Hematopoietic multipotent progenitor cell treated with erythropoietin and hydrocortisone succinate and interleukin-3 and kit ligand, for 8 days (in vitro differentiated cells): Measurements from ENCODE around the gene PRDM16.

ENCODE experiments used
- DNase-seq: peaks from one replicate; pipeline ENCODE4 v3.0.0-alpha.2; 2015

Gene PRDM16

GRCh38 chr1:3351449-3352298, 282.7 kb downstream of the PRDM16 start:
- DNase-seq: no peak

GRCh38 chr1:3352299-3352951, 283.4 kb downstream of the PRDM16 start:
- DNase-seq: no peak

GRCh38 chr1:3352952-3353331, 283.9 kb downstream of the PRDM16 start:
- no peak for DNase-seq

GRCh38 chr1:3353876-3354275, 284.9 kb downstream of the PRDM16 start:
- DNase-seq: no peak

- DNase-seq: no peak
Measured at GRCh38 chr1:3355089-3355488, 286.1 kb downstream of the PRDM16 start.

- DNase-seq: no peak
Measured at GRCh38 chr1:3355894-3356826, 287.2 kb downstream of the PRDM16 start.

- DNase-seq: no peak
Measured at GRCh38 chr1:3356827-3357460, 287.9 kb downstream of the PRDM16 start.

- no peak for DNase-seq
Measured at GRCh38 chr1:3357526-3358297, 288.7 kb downstream of the PRDM16 start.

- DNase-seq: no peak
Measured at GRCh38 chr1:3359351-3359750, 290.3 kb downstream of the PRDM16 start.

- no peak for DNase-seq
Measured at GRCh38 chr1:3359756-3360440, 290.9 kb downstream of the PRDM16 start.

- DNase-seq: no peak
Measured at GRCh38 chr1:3360646-3361257, 291.7 kb downstream of the PRDM16 start.

- no peak for DNase-seq
Measured at GRCh38 chr1:3363023-3363422, 294.0 kb downstream of the PRDM16 start.

GRCh38 chr1:3363756-3364155, 294.8 kb downstream of the PRDM16 start:
- DNase-seq: no peak

- DNase-seq: no peak
Measured at GRCh38 chr1:3364551-3364950, 295.5 kb downstream of the PRDM16 start.

- no peak for DNase-seq
Measured at GRCh38 chr1:3364983-3365382, 296.0 kb downstream of the PRDM16 start.

GRCh38 chr1:3365523-3366125, 296.6 kb downstream of the PRDM16 start:
- DNase-seq: no peak

- no peak for DNase-seq
Measured at GRCh38 chr1:3366126-3367051, 297.4 kb downstream of the PRDM16 start.

GRCh38 chr1:3367376-3367775, 298.4 kb downstream of the PRDM16 start:
- DNase-seq: no peak

GRCh38 chr1:3368059-3368458, 299.1 kb downstream of the PRDM16 start:
- DNase-seq: no peak
